GM12873 (cell line): ENCODE data around the gene TFIP11.

ENCODE experiments used
- TF ChIP-seq, protein P1 (sequence below): IDR thresholded peaks from 2 replicates; pipeline ENCODE4 v1.5.1; 2012; ENCODE audit warnings: low read depth, mild to moderate bottlenecking, moderate library complexity, low read length, control low read depth; ENCODE audit not compliant: insufficient read depth; ENCODE audit errors: missing control alignments

TFIP11 gene

DNA sequence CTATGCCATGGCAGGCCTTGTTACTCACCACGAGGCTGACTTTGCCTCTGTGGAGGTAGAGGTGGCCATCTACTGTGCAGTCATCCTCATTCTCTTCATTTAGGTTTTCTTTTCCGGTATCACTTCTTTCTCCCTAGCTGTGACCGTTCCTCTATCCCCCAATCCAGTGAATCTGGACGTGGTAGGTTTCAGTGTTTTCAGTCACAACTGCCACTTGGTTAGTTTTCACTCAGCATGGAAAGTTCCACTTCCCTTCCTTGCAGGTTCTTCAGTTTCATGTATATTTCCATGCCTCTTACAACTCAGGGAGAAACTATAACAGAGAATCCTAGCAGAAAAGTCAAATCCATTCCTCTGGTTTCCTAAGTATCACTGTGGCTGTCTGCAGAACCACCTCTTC lies 30.6 kb downstream of the TFIP11 start:
- TF ChIP-seq, protein P1, sequence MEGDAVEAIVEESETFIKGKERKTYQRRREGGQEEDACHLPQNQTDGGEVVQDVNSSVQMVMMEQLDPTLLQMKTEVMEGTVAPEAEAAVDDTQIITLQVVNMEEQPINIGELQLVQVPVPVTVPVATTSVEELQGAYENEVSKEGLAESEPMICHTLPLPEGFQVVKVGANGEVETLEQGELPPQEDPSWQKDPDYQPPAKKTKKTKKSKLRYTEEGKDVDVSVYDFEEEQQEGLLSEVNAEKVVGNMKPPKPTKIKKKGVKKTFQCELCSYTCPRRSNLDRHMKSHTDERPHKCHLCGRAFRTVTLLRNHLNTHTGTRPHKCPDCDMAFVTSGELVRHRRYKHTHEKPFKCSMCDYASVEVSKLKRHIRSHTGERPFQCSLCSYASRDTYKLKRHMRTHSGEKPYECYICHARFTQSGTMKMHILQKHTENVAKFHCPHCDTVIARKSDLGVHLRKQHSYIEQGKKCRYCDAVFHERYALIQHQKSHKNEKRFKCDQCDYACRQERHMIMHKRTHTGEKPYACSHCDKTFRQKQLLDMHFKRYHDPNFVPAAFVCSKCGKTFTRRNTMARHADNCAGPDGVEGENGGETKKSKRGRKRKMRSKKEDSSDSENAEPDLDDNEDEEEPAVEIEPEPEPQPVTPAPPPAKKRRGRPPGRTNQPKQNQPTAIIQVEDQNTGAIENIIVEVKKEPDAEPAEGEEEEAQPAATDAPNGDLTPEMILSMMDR = no peak

DNA sequence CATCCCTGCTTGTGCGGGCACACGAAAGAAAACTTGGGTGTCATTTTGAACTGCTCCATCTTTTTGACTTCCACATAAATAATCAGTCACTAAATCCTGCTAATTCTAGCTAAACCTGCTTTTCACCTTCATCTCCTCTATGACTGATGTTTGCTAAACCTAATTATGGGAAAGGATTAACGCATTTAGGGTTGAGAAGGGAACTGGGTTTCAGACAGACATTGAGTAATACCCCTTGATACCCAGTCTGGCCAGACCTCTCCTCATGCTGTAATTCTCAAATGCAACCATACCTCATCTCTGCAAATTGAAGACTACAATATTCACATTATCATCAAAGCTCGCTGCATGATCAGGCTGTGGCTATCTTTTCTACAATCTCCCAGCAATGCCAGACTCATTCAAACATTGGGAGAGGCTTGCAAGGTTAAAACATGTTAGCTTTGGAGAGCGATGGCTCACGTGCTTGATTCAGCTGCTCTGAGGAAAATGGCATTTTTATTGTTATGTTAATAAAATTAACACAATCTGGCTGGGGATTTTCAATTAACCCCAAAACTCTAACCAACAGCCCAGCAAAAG lies 31.1 kb downstream of the TFIP11 start:
- TF ChIP-seq, protein P1 = no peak

DNA sequence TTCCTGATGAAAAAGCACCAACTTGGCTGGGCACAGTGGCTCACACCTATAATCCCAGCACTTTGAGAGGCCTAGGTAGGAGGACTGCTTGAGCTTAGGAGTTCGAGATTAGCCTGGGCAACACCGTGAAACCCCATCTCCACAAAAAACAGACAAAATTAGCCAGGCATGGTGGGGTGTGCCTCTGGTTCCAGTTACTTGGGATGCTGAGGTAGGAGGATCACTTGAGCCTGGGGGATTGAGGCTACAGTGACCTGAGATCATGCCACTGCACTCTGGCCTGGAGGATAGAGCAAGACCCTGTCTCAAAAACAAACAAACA lies 31.7 kb downstream of the TFIP11 start:
- TF ChIP-seq, protein P1 = no peak

DNA sequence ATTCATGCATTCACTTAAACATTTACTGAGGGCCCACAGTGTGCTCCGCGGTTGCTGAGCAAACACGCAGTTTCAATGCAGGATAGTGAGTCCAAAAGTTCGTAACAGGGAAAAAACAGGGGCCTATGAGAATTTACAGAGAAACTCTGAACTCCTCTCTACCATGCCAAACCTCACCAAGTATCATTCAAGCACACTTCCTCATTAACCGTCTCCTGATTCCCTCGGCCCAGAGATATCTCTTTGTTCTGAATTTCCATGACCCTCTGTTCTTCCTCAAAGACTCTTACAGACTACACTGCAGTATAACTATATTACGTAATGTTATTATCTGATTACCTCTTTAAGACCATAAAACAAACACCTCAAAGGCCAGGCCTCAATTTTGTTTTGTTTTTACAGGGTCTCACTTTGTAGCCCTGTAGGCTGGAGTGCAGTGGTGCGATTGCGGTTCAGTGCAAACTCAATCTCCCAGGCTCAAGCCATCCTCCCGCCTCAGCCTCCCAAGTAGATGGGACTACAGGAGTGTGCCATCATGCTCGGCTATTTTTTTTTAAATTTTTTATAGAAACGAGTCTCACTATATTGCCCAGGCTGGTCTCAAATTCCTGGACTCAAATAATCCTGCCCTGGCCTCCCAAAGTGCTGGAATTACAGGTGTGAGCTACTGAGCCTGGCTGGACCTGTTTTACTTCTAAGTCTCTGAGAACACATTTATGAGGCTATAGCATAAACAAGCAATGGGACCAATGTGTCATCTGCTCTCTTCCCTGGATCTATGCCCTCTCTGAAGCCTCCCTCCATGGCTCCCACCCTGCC lies 32.3 kb downstream of the TFIP11 start:
- TF ChIP-seq, protein P1 = no peak

DNA sequence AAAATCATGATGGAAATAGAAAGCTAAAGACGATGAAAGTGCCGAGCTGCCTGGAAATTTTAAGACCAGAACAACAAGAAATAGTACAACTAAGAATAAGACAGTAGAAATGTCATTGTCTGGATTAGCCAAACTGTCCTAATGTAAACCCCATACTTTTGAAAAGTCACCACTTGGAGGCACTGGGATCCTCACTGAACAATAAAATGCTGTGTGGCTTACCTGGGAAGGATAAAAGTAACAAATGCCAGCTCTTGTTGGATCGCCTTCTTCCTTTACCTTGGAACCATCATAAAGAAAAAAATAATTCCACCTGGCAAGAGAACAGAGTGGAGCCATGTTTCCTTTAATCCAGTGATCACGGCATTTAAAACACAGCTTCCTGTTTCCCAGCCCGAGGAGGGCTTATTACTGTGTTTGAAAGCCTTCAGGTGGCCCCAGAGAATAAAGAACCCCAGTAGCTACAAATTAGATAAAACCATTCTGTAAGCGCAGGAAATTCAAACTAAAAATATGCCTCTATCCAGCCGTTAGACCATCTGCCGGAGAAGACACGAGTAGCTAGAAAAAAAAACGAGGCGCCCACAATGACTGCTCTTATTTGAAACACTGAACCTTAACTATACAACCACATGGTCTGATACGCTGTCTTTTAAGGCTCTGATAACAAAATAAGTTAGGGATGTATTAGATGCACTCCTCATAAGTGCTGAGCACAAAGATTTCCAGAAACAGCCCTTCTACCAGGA lies 33.1 kb downstream of the TFIP11 start:
- TF ChIP-seq, protein P1 = peak; percentile 18

DNA sequence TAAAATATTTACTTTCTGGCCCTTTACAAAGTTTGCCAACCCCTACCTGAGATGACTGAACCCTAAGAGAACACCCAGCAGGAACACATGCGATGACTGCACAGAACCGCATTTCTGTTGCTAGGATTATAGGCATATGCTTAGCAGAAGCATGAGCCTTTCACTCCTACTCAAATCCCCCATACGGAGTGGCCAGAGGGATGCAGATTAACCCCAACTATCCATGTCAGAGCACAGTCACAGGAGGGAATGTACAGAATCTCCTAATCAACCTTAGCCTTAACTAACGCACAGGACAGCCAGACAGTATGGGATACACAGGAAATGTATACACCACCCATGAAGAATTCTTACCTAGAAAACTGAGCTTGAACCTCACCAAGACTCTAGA lies 34.9 kb downstream of the TFIP11 start:
- TF ChIP-seq, protein P1 = no peak

DNA sequence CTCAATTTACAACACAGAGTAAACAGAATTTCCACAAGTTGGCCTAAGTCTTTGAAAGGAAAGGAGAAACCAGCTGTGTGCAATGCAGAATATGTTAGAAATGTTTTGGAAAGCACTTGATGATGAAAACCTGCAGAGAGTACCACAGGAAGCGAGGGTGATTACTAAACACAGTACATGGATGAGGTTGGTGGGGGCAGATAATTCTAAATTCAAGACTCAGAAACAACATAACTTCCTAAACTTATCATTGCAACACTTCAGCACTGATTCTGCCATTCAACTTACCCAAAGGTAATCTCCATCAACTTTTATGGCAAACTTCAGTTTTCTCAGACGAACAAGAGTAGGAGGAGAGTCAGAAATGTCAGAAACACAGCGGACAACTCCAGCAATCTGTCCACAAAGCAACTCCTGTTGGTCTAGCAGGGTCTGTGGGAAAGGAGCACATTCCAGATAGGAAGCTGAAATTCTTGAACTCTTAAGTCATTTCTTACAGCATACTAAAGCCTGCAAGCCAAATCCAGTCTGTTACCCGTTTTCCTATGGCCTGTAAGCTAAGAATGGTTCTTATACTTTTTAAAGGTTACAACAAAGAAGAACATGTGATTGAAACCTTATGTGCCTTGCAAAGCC lies 35.5 kb downstream of the TFIP11 start:
- TF ChIP-seq, protein P1 = no peak
